ENCODE results near the gene RICTOR.

Gene RICTOR

GRCh38 chr5:39099831-39100230, 25.6 kb upstream of the RICTOR start:
- no peak for DNase-seq

GRCh38 chr5:39093352-39093751, 19.2 kb upstream of the RICTOR start:
- DNase-seq: no peak

DNA sequence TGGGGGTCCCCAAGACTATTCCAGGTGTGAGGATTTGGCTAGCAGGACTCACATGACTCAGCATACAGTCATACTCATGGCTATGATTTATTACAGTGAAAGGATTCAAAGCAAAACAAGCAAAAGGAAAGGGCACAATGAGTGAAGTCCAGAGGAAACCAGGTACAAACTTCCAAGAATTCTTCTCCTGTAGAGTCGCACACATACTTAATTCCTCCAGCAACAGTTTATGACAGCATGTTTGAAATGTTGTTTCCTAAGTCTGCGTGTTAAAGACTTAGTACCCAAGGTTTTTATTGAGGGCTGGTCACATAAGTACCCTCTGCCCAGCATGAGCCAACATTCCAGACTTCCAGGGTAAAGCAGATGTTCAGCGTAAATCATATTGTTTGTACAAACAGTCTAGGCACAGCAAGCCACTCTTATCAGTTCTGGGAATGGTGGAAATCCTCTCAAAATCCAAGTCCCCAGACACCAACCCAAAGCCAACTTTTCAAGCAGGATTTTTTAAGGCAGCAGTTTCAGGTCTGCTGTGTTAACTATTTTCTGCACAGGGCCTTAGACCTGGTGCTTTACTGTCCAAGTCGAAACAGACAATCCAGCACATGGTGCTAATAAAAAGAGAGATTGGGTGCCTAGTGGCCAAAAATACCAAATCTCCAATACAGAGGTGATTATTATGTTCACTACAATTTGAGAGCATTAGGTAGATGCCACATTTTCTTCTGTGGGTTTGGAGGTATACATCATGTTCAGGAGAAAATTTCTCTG, 18.6 kb upstream of the RICTOR start:
- no peak for DNase-seq

GRCh38 chr5:39091940-39092580, 17.9 kb upstream of the RICTOR start:
- no peak for DNase-seq

DNA sequence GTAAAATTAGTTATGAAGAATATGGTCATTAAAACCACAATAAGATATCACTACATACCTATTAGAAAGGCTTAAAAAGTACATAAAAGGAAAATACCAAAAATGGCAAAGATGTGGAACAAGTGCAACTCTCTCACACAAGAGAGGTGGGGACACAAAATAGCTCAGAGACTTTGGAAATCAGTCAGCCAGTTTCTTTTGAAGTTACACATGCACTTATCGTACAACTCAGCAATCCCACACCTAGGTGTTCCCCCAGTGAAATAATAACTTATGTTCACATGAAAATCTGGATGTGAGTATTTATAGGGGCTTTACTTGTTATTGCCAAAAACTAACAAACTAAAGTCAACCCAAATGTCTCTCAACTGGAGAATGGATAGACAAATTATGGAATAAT, 9.8 kb upstream of the RICTOR start:
- no peak for DNase-seq

DNA sequence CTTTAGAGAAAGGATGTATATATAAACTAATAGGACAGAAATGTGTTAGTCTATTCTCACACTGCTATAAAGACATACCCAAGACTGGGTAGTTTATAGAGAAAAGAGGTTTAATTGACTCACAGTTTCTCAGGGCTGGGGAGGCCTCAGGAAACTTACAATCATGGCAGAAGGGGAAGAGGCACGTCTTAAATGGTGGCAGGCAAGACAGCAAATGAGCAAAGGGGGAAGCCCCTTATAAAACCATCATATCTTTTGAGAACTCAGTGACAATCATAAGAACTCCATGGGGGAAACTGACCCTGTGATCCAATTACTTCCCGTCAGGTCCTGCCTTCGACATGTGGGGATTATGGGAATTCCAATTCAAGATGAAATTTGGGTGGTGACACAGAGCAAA, 8.8 kb upstream of the RICTOR start:
- no peak for DNase-seq

DNA sequence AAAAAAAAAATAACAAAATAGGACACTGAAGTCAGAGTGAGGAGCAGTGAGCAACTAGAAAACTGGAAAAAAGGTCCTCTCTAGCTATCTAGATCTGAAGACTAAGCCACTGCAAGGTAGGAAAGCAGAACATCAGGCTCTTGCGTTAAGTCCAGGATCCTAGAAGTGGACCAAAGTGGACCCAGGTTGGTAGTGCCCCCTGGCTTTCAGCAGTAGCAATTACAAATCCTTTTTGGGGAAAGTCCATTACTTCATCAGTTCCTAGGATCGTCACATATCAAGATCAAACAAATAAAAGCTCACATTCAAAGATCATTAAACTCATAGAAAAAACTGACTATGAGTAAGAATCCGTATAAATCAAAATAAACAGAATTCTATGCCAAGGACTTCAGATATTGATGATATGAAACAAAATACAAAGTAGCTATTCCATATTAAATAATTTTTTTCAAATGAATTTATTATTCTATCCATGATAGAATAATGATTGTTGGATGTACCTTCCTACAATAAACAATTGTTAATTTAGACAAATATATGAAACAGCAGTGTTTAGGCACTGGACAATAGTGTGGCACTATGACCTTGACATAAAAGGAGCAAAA, 6.5 kb upstream of the RICTOR start:
- DNase-seq: no peak

- no peak for DNase-seq
These were observed 6.0 kb upstream of the RICTOR start for GRCh38 chr5:39080168-39080567.

DNA sequence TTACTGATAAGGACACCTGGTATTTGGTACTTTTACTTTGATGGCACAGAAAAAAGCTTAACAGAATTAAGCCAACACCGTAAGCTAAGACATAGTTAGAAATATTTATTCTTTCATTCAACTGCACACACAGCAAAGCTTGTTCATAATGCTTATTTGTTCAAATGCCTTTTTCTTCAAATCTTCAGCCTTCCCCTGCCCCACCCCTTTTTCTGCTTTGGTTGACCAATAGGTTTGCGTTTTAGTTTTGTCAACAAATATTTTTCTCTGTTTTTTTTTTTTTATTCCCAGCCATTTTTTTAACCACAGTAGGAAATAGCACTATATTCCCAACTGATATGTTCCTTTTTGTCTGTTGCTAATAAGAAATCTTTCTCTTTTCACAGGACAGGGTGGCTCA, 4.9 kb upstream of the RICTOR start:
- no peak for DNase-seq

DNA sequence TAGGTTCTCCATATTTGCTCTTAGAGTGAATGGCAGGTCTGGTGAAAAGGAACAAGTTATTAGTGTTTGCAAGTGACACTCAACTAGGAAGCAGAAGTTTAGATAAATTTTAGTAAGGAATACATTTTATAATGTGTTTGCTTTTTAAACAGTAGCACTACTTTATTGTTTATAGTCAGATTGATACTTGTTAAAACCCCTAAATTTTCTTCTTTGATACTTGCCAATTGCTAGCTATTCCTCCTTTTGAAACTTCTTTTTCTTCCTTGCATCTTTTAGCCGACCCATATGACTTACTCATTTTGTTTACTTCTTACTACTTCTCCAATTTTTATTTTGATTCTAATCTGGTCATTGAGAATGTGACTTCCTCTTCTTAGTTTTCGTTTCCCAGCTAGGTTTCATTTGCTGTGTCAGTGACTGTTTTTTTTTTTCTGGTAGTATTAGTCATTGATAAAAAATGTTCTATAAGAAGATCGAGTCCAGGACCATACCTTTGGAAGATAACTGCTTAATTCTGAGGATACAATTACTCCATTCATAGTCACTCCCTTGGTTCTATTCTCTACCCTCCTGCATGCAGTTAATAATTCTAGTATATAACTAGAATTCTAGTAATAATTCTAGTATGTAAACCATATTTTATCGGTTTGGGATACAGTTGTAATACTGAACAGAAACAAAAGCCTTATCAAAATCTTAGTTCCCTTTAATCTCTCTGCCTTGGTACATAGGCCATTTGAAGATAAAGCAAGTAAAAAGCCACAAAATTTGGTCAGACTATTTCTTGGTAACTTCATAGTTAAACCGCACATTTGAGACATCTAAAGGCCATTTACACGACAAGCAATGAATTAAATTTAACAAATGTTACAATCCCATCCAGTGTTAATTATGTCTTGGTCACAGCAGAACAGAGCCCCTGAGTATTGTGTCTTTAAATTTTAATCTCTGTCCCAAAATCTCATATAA, 2.8 kb upstream of the RICTOR start:
- no peak for DNase-seq

- no peak for DNase-seq
These were observed 2.0 kb upstream of the RICTOR start for GRCh38 chr5:39076101-39076756.

DNA sequence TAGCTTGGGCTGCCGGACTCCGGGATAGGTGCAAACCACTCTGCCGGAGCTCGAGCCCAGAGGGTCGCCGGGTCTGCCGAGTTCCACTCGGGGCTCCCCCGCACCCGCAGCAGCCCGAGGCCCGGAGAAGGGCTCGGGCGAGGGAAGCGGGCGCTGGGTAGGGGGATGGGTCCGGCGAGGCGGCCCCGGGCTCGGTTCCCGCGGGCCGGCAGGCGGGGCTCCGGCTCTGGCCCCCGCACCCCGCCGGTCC, 507 bp downstream of the RICTOR start:
- no peak for DNase-seq

GRCh38 chr5:39072925-39073766, 1.1 kb downstream of the RICTOR start:
- peak; percentile 49 for DNase-seq

- no peak for DNase-seq
These were observed 6.1 kb downstream of the RICTOR start for GRCh38 chr5:39068099-39068498.

DNA sequence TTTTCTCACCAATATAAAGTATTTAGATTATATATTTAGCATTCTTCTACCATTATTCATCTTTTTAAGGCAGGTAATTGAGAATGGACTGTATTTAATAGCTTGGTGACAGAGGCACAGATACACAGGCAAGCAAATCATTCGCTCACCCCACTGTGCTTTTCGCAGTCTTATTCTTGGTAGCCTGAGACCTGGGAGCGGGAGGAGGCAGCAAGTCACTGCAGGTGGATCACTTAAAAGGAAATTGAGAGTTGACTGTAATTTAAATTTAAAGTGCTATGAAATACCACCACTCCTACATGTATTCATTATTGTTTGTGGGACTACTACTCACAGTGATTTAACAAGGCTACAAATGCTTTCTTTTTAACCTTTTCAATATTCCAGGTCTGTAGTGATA, 9.7 kb downstream of the RICTOR start:
- no peak for DNase-seq

- DNase-seq: no peak
These were observed 11.2 kb downstream of the RICTOR start for GRCh38 chr5:39063037-39063436.

- no peak for DNase-seq
These were observed 11.7 kb downstream of the RICTOR start for GRCh38 chr5:39062530-39062929.

DNA sequence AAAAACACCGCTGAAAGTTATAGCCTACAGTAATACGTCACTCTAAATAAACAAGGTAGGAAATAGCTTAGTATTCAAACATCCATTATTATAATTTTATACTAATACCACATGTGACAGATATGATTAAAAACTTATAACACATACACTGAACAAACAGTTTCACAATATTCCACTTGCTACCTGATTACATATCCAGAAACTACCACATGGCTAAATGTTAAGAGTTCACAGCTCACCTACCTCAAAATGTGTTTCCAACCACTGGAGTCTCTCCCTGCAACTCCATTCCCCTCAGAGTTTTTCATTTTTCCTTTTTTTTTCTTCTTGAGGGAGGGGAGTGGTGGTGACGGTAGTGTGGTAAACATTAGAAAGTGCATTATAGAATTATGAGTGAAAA, 12.1 kb downstream of the RICTOR start:
- no peak for DNase-seq

DNA sequence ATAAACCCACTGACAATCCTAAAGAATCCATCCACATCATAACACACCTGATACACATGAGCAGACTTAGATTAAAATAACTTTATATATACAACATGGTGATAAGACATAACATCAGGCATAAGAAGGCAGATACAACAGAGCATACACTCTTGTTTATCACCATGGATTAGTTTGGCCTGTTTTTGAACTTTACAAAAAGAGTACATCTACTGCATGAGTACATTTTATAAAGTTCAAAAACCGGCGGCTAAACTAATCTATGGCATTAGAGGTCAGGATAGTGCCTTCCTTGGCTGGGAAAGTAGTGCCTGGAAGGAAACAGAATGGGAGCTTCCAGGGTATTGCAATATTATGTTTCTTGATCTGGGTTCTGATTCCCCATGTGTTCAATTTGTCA, 15.1 kb downstream of the RICTOR start:
- DNase-seq: no peak

DNA sequence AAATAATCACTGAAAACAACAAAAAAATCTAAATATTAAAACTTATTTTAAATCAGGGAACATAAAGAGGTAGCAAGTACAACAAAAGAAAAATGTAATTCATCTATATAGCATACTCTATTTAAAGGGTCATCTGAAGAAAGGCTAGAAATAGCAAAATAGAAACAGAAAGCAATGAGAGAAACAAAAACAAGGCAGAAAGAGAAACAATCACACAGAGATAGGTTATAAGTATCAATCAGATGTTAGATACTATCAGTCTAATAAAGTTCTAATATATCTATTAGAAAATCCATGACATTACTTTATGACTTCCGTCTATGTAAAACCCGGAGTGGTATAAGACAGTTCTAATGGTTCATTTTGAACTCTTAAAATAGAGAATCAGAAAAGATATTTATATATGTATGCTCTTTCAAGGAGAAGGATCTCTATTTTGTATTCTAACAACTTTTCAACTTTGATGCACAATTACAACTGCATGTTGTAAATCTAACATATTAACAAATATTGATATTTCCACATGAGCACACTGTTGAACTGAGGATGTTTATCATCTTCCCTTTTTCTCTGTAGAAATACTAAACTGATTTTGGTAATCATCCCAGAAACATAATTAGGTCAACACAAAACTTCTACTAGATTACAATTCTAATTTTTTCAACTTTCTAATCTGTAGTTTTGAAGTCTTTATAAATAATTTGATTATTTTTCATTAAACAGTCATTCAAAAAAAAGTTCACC, 15.8 kb downstream of the RICTOR start:
- no peak for DNase-seq

DNA sequence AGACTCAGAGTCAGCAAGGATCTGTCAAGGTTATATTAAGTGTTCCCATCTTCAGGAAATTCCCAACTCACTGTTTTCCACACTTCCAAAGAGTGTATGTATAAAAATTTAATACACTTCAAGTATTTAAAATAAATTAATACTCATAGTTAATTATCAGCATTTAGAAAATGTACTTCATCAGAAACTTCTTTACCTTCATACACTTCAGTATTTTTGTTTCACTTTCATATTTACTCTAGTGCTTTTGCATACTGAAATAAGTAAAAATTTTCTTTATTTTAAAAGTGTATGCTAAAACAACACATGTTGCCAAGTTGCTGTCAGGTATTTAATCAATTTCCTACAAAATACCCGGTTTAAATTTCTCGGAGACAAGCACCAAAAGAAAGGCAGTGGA, 16.5 kb downstream of the RICTOR start:
- no peak for DNase-seq
